Measurements from ENCODE around the gene SCAMP4. TPM values are rescaled to one million over a fixed set of nuclear protein-coding genes. Genes with fewer than 3 reads are reported as not detected.

SCAMP4 gene
- total RNA-seq, 2 donors from 2014 or later, result 69.6 to 75.3 TPM

GRCh38 chr19:1933244-1933643 is 28.0 kb downstream of the SCAMP4 start:
- peaks cover 7% of the 10 kb centered on the region for H3K36me3 Mint-ChIP-seq (ENCODE audit: low read depth)
- no peaks in the 10 kb centered on the region for H3K36me3 ChIP-seq (ENCODE audit: control insufficient read depth, insufficient read depth, low read length)
- H3K4me3 Mint-ChIP-seq, result no peak overlapping the region
- peaks cover 5% of the 10 kb centered on the region for H3K9me3 ChIP-seq (ENCODE audit: control insufficient read depth, low read length)
- peaks cover 13% of the 10 kb centered on the region for H3K9me3 Mint-ChIP-seq
- no peak overlapping the region for H3K27ac ChIP-seq (ENCODE audit: low read depth, low read length)
- no peaks in the 10 kb centered on the region for H3K4me1 Mint-ChIP-seq
- H3K4me1 ChIP-seq (ENCODE audit: control insufficient read depth, insufficient read depth, low read length), result no peaks in the 10 kb centered on the region
- H3K9ac ChIP-seq (ENCODE audit: extremely low read depth, low read length, poor library complexity, severe bottlenecking), result no peak overlapping the region
- no peak overlapping the region for H3K27ac Mint-ChIP-seq
- TF ChIP-seq, protein P1, sequence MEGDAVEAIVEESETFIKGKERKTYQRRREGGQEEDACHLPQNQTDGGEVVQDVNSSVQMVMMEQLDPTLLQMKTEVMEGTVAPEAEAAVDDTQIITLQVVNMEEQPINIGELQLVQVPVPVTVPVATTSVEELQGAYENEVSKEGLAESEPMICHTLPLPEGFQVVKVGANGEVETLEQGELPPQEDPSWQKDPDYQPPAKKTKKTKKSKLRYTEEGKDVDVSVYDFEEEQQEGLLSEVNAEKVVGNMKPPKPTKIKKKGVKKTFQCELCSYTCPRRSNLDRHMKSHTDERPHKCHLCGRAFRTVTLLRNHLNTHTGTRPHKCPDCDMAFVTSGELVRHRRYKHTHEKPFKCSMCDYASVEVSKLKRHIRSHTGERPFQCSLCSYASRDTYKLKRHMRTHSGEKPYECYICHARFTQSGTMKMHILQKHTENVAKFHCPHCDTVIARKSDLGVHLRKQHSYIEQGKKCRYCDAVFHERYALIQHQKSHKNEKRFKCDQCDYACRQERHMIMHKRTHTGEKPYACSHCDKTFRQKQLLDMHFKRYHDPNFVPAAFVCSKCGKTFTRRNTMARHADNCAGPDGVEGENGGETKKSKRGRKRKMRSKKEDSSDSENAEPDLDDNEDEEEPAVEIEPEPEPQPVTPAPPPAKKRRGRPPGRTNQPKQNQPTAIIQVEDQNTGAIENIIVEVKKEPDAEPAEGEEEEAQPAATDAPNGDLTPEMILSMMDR (conservative IDR thresholded peaks at IDR 0.05), result no peak
- H3K27me3 ChIP-seq (ENCODE audit: control insufficient read depth, insufficient read depth, low read length, poor library complexity, severe bottlenecking), result no peaks in the 10 kb centered on the region
- H3K4me3 ChIP-seq (ENCODE audit: low read length), result no peak overlapping the region
- WGBS, 2 experiments (ENCODE audit: insufficient coverage in 1 of 2, insufficient read length in 1 of 2), result 85 to 93% methylated on average over 5 to 7 of the region's 7 CpGs
- DNase-seq, result no peak
- H3K27me3 Mint-ChIP-seq (ENCODE audit: insufficient read depth), result peaks cover 19% of the 10 kb centered on the region

GRCh38 chr19:1933942-1934341 is 28.7 kb downstream of the SCAMP4 start:
- Mint-ChIP-seq H3K9me3 (peaks cover 13% of the 10 kb centered on the region), H3K36me3 (ENCODE audit: low read depth) (peaks cover 7% of the 10 kb centered on the region), H3K4me1 (no peaks in the 10 kb centered on the region), H3K27ac (no peak overlapping the region), H3K4me3 (no peak overlapping the region), H3K27me3 (ENCODE audit: insufficient read depth) (peaks cover 15% of the 10 kb centered on the region)
- Histone ChIP-seq H3K4me3 (ENCODE audit: low read length) (no peak overlapping the region), H3K9ac (ENCODE audit: extremely low read depth, low read length, poor library complexity, severe bottlenecking) (no peak overlapping the region), H3K9me3 (ENCODE audit: control insufficient read depth, low read length) (peaks cover 5% of the 10 kb centered on the region), H3K27ac (ENCODE audit: low read depth, low read length) (no peak overlapping the region), H3K27me3 (ENCODE audit: control insufficient read depth, insufficient read depth, low read length, poor library complexity, severe bottlenecking) (no peaks in the 10 kb centered on the region), H3K36me3 (ENCODE audit: control insufficient read depth, insufficient read depth, low read length) (no peaks in the 10 kb centered on the region), H3K4me1 (ENCODE audit: control insufficient read depth, insufficient read depth, low read length) (no peaks in the 10 kb centered on the region)
- no peak for DNase-seq
- TF ChIP-seq, protein P1 (conservative IDR thresholded peaks at IDR 0.05), result no peak
- 80 to 95% methylated on average over 1 to 8 of the region's 8 CpGs for WGBS, 2 experiments (ENCODE audit: insufficient coverage in 1 of 2, insufficient read length in 1 of 2)

DNA sequence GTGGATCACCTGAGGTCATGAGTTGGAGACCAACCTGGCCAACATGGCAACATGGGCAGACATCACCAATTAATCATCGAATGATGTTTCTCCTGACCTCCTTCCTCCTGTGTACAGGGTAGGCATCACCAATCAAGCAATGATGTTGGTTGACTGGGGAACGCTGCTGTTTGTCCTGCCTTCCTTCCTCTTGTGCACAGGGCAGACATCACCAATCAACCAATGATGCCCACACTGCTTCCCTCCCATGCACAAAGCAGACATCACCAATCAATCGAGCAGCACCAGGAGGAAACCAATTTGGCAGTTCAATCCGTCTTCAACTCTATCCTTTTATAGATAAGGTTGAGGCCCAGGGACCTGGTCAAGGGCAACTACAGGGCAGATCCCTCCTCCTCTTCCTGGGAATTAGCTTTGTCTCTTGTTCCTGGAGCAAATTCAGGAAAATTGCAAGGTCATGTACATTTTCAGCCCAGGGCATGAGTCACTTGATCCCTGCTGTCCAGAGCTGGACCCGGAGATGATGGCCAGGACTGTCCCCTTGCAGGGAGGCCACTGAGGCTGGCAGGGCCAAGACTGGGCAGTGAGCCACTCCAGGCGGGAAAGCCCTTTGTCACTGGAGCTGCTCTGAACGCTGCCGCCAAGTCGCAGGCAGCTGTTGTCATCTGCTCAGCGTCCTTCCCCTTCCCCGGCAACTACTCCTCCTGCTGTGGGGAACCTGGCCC is 30.4 kb downstream of the SCAMP4 start:
- Mint-ChIP-seq H3K36me3 (ENCODE audit: low read depth) (peaks cover 7% of the 10 kb centered on the region), H3K4me3 (no peak overlapping the region), H3K9me3 (peaks cover 13% of the 10 kb centered on the region), H3K27ac (no peak overlapping the region), H3K27me3 (ENCODE audit: insufficient read depth) (peaks cover 14% of the 10 kb centered on the region), H3K4me1 (peaks cover 8% of the 10 kb centered on the region)
- no peak overlapping the region for H3K27ac ChIP-seq (ENCODE audit: low read depth, low read length)
- H3K36me3 ChIP-seq (ENCODE audit: control insufficient read depth, insufficient read depth, low read length), result no peaks in the 10 kb centered on the region
- no peak overlapping the region for H3K9ac ChIP-seq (ENCODE audit: extremely low read depth, low read length, poor library complexity, severe bottlenecking)
- WGBS, 2 experiments (ENCODE audit: insufficient coverage in 1 of 2, insufficient read length in 1 of 2), result 93% methylated on average over 8 to 11 of the region's 11 CpGs
- H3K9me3 ChIP-seq (ENCODE audit: control insufficient read depth, low read length), result peaks cover 5% of the 10 kb centered on the region
- no peak for DNase-seq
- no peaks in the 10 kb centered on the region for H3K27me3 ChIP-seq (ENCODE audit: control insufficient read depth, insufficient read depth, low read length, poor library complexity, severe bottlenecking)
- TF ChIP-seq, protein P1 (conservative IDR thresholded peaks at IDR 0.05), result no peak
- no peak overlapping the region for H3K4me3 ChIP-seq (ENCODE audit: low read length)
- no peaks in the 10 kb centered on the region for H3K4me1 ChIP-seq (ENCODE audit: control insufficient read depth, insufficient read depth, low read length)
